Ishikawa (cell line): ENCODE data around the gene SELENOI.

Source experiments
- CEBPB ChIP-seq: IDR thresholded peaks from 2 replicates; pipeline ENCODE4 v1.6.1; 2012
- CREB1 ChIP-seq: IDR thresholded peaks from 2 replicates; pipeline ENCODE4 v1.6.1; 2012; ENCODE audit warnings: low read depth
- EGR1 ChIP-seq: IDR thresholded peaks from 2 replicates; pipeline ENCODE4 v1.6.1; 2012
- EP300 ChIP-seq: IDR thresholded peaks from 2 replicates; pipeline ENCODE4 v1.6.1; 2012; ENCODE audit warnings: borderline replicate concordance
- FOXM1 ChIP-seq: IDR thresholded peaks from 2 replicates; pipeline ENCODE4 v1.6.1; 2012; ENCODE audit warnings: low read depth, borderline replicate concordance
- MAX ChIP-seq: IDR thresholded peaks from 2 replicates; pipeline ENCODE4 v1.6.1; 2012
- NFIC ChIP-seq: IDR thresholded peaks from 2 replicates; pipeline ENCODE4 v1.6.1; 2012
- RAD21 ChIP-seq: IDR thresholded peaks from 2 replicates; pipeline ENCODE4 v1.6.1; 2012; ENCODE audit warnings: low read depth
- TAF1 ChIP-seq: IDR thresholded peaks from 2 replicates; pipeline ENCODE4 v1.6.1; 2012; ENCODE audit warnings: low read depth, mild to moderate bottlenecking
- TCF12 ChIP-seq: IDR thresholded peaks from 2 replicates; pipeline ENCODE4 v1.6.1; 2012; ENCODE audit warnings: low read depth
- TEAD4 ChIP-seq: IDR thresholded peaks from 2 replicates; pipeline ENCODE4 v1.6.1; 2012
- YY1 ChIP-seq: IDR thresholded peaks from 2 replicates; pipeline ENCODE4 v1.6.1; 2012; ENCODE audit warnings: low read depth
- TF ChIP-seq, protein P1 (sequence below): IDR thresholded peaks from 2 replicates; pipeline ENCODE4 v1.6.1; 2012; ENCODE audit warnings: low read depth, mild to moderate bottlenecking

GRCh38 chr2:26400723-26401122, 54.8 kb downstream of the SELENOI start:
- TF ChIP-seq, protein P1, sequence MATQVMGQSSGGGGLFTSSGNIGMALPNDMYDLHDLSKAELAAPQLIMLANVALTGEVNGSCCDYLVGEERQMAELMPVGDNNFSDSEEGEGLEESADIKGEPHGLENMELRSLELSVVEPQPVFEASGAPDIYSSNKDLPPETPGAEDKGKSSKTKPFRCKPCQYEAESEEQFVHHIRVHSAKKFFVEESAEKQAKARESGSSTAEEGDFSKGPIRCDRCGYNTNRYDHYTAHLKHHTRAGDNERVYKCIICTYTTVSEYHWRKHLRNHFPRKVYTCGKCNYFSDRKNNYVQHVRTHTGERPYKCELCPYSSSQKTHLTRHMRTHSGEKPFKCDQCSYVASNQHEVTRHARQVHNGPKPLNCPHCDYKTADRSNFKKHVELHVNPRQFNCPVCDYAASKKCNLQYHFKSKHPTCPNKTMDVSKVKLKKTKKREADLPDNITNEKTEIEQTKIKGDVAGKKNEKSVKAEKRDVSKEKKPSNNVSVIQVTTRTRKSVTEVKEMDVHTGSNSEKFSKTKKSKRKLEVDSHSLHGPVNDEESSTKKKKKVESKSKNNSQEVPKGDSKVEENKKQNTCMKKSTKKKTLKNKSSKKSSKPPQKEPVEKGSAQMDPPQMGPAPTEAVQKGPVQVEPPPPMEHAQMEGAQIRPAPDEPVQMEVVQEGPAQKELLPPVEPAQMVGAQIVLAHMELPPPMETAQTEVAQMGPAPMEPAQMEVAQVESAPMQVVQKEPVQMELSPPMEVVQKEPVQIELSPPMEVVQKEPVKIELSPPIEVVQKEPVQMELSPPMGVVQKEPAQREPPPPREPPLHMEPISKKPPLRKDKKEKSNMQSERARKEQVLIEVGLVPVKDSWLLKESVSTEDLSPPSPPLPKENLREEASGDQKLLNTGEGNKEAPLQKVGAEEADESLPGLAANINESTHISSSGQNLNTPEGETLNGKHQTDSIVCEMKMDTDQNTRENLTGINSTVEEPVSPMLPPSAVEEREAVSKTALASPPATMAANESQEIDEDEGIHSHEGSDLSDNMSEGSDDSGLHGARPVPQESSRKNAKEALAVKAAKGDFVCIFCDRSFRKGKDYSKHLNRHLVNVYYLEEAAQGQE: no peak
- no peak for TF ChIP-seq CEBPB
- TF ChIP-seq TEAD4: no peak
- no peak for TF ChIP-seq EGR1
- TF ChIP-seq CREB1: no peak
- no peak for TF ChIP-seq TAF1
- no peak for TF ChIP-seq TCF12
- TF ChIP-seq FOXM1: no peak
- TF ChIP-seq MAX: no peak
- TF ChIP-seq NFIC: no peak
- TF ChIP-seq EP300: no peak
- no peak for TF ChIP-seq YY1
- no peak for TF ChIP-seq RAD21
